ENCODE data around the gene MBD3L1. TPM values are rescaled to one million over a fixed set of nuclear protein-coding genes. Genes with fewer than 3 reads are reported as not detected.

The MBD3L1 gene
- total and polyA plus RNA-seq, 9 of the 15 experiments (the other 6 are each of a cell fraction or from before 2014, with no cell fraction given): not detected

- TF ChIP-seq THRA (IDR thresholded peaks at IDR 0.05) (no peak), NR3C1 (CRISPR knock-in tag; IDR thresholded peaks at IDR 0.05) (no peak), ETV1 (tag; conservative IDR thresholded peaks at IDR 0.05; ENCODE audit: low read depth) (peak; percentile 64), HNRNPUL1 (IDR thresholded peaks at IDR 0.05; ENCODE audit: low read length) (no peak), ZFP30 (CRISPR knock-in tag; IDR thresholded peaks at IDR 0.05; ENCODE audit: borderline replicate concordance) (no peak), ZKSCAN1 (IDR thresholded peaks at IDR 0.05; ENCODE audit: low read depth, low read length) (0 out of 2 replicates have a peak, but pooled peaks have one; percentile 10), HOXB6 (CRISPR knock-in tag; IDR thresholded peaks at IDR 0.05; ENCODE audit: borderline replicate concordance) (no peak), EP300 (IDR thresholded peaks at IDR 0.05; ENCODE audit: low read length) (0 out of 2 replicates have a peak, but pooled peaks have one; percentile 2), MED1 (CRISPR knock-in tag; IDR thresholded peaks at IDR 0.05; ENCODE audit: borderline replicate concordance) (no peak), SRSF9 (IDR thresholded peaks at IDR 0.05; ENCODE audit: borderline replicate concordance, low read depth, low read length) (no peak), RBM39 (optimal IDR thresholded peaks at IDR 0.05; ENCODE audit: low read depth, low read length) (no peak), ZSCAN32 (CRISPR knock-in tag; IDR thresholded peaks at IDR 0.05) (no peak), PREB (CRISPR knock-in tag; IDR thresholded peaks at IDR 0.05) (no peak), PHTF2 (CRISPR knock-in tag; IDR thresholded peaks at IDR 0.05) (no peak), NFATC3 (IDR thresholded peaks at IDR 0.05) (no peak), ZNF57 (CRISPR knock-in tag; IDR thresholded peaks at IDR 0.05) (no peak), CBFA2T3 (IDR thresholded peaks at IDR 0.05) (0 out of 2 replicates have a peak, but pooled peaks have one; percentile 8), GTF3C2 (IDR thresholded peaks at IDR 0.05; ENCODE audit: borderline replicate concordance, extremely low read depth, insufficient read length) (no peak), CBX2 (IDR thresholded peaks at IDR 0.05; ENCODE audit: insufficient read depth, low read length, poor library complexity, severe bottlenecking) (no peak), MTA3 (IDR thresholded peaks at IDR 0.05; ENCODE audit: borderline replicate concordance) (peak; percentile 96), CHCHD3 (CRISPR knock-in tag; IDR thresholded peaks at IDR 0.05) (no peak), CBX5 (IDR thresholded peaks at IDR 0.05; ENCODE audit: borderline replicate concordance, low read depth) (no peak), LEF1 (IDR thresholded peaks at IDR 0.05) (no peak), ZBTB17 (CRISPR knock-in tag; IDR thresholded peaks at IDR 0.05) (no peak), ZC3H8 (IDR thresholded peaks at IDR 0.05) (no peak), ZFP36 (IDR thresholded peaks at IDR 0.05; ENCODE audit: low read depth, low read length, partially characterized antibody) (no peak)
Observed at GRCh38 chr19:8832132-8833021, at the start of gene MBD3L1, which contains the start of gene ZNF558 (continued).
